Measurements from ENCODE around the gene TIA1. TPM values are rescaled to one million over a fixed set of nuclear protein-coding genes. Genes with fewer than 3 reads are reported as not detected.
"Not testable (repeated sequence)": the region's sequence is repeated elsewhere in the genome, so short reads cannot be mapped to it uniquely, and the experiment has no call there.

Gene TIA1
- total and polyA plus RNA-seq, 2 donors from 2014 or later: 39.4 to 97.6 TPM

DNA sequence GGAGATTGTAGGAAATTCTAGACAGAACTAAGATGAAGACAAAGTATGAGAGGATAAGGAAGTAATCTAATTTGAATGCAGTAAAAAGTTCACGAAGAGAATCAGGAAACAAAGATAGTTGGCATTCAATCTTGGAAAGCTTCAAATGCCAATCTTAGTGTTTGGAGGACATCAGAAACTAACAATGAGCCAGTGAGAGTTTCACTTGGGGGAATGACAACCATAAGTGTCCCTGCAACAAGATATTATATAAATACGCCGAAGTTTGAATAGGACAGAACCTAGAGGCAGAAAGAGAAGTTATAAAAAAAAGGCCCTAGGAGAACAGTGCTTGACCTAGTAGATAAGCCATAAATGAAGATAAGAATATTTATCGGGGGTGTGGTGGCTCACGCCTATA is 34.0 kb upstream of the TIA1 start:
- no peak overlapping the region for H3K4me3 ChIP-seq (ENCODE audit: low read length in 3 of 3)
- TF ChIP-seq, protein P1, sequence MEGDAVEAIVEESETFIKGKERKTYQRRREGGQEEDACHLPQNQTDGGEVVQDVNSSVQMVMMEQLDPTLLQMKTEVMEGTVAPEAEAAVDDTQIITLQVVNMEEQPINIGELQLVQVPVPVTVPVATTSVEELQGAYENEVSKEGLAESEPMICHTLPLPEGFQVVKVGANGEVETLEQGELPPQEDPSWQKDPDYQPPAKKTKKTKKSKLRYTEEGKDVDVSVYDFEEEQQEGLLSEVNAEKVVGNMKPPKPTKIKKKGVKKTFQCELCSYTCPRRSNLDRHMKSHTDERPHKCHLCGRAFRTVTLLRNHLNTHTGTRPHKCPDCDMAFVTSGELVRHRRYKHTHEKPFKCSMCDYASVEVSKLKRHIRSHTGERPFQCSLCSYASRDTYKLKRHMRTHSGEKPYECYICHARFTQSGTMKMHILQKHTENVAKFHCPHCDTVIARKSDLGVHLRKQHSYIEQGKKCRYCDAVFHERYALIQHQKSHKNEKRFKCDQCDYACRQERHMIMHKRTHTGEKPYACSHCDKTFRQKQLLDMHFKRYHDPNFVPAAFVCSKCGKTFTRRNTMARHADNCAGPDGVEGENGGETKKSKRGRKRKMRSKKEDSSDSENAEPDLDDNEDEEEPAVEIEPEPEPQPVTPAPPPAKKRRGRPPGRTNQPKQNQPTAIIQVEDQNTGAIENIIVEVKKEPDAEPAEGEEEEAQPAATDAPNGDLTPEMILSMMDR (IDR thresholded peaks at IDR 0.05; ENCODE audit: borderline replicate concordance, extremely low read depth, insufficient read depth): no peak
- no peak overlapping the region for H3K9ac ChIP-seq (ENCODE audit: low read length in 3 of 3)
- H3K27ac ChIP-seq (ENCODE audit: low read depth in 2 of 2, low read length in 2 of 2): no peak overlapping the region
- no peaks in the 10 kb centered on the region for H3K27me3 ChIP-seq (ENCODE audit: control insufficient read depth, insufficient read depth, low read length)
- intact Hi-C loops (cut with DNase I): no loop called here
- peaks cover 0 to 4% (median 4%) of the 10 kb centered on the region in 3 donors for H3K4me1 ChIP-seq (ENCODE audit: control insufficient read depth in 2 of 3, insufficient read depth in 2 of 3, low read depth in 1 of 3, low read length in 3 of 3)
- FAIRE-seq: no peak
- DNase-seq: no peak
- peaks cover 7 to 52% (median 11%) of the 10 kb centered on the region in 3 donors for H3K36me3 ChIP-seq (ENCODE audit: control insufficient read depth in 2 of 3, insufficient read depth in 3 of 3, low read length in 3 of 3)
- no peaks in the 10 kb centered on the region for H3K9me3 ChIP-seq (ENCODE audit: control insufficient read depth in 2 of 3, insufficient read depth in 1 of 3, low read length in 3 of 3)

- no peaks in the 10 kb centered on the region for H3K9me3 ChIP-seq (ENCODE audit: control insufficient read depth in 2 of 3, insufficient read depth in 1 of 3, low read length in 3 of 3)
- no peak for DNase-seq
- TF ChIP-seq, protein P1 (IDR thresholded peaks at IDR 0.05; ENCODE audit: borderline replicate concordance, extremely low read depth, insufficient read depth): no peak
- intact Hi-C loops (cut with DNase I): no loop called here
- H3K27ac ChIP-seq (ENCODE audit: low read depth in 2 of 2, low read length in 2 of 2): no peak overlapping the region
- peaks cover 0 to 2% (median 0%) of the 10 kb centered on the region in 3 donors for H3K4me1 ChIP-seq (ENCODE audit: control insufficient read depth in 2 of 3, insufficient read depth in 2 of 3, low read depth in 1 of 3, low read length in 3 of 3)
- H3K36me3 ChIP-seq (ENCODE audit: control insufficient read depth in 2 of 3, insufficient read depth in 3 of 3, low read length in 3 of 3): peaks cover 8 to 58% (median 18%) of the 10 kb centered on the region in 3 donors
- H3K27me3 ChIP-seq (ENCODE audit: control insufficient read depth, insufficient read depth, low read length): no peaks in the 10 kb centered on the region
- H3K4me3 ChIP-seq (ENCODE audit: low read length in 3 of 3): no peak overlapping the region
- H3K9ac ChIP-seq (ENCODE audit: low read length in 3 of 3): no peak overlapping the region
- no peak for FAIRE-seq
These were observed 31.9 kb upstream of the TIA1 start for GRCh38 chr2:70280242-70280798.

DNA sequence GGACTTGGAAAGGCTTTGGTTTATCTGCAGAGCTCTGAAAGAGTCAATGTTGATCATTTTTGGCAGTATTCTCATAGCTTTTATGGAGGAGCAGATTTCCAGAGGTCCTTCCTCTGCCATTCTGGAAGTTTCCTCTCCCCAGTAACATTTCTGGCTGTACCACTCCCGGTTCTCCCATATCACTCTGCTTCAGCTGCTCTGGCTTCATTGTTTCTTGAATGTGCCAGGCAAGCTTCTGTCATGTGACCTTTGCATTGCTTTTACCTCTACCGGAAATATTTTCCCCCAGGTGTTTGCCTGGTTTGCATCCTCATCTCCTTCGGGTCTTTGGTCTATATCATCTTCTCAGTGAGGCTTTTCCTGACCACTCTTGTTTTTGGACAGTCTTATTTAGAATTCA is 21.9 kb upstream of the TIA1 start:
- TF ChIP-seq, protein P1 (IDR thresholded peaks at IDR 0.05; ENCODE audit: borderline replicate concordance, extremely low read depth, insufficient read depth): no peak
- Histone ChIP-seq H3K9me3 (ENCODE audit: control insufficient read depth in 2 of 3, insufficient read depth in 1 of 3, low read length in 3 of 3) (no peaks in the 10 kb centered on the region), H3K27ac (ENCODE audit: low read depth in 2 of 2, low read length in 2 of 2) (no peak overlapping the region), H3K36me3 (ENCODE audit: control insufficient read depth in 2 of 3, insufficient read depth in 3 of 3, low read length in 3 of 3) (peaks cover 4 to 14% (median 8%) of the 10 kb centered on the region in 3 donors), H3K27me3 (ENCODE audit: control insufficient read depth, insufficient read depth, low read length) (no peaks in the 10 kb centered on the region), H3K4me3 (ENCODE audit: low read length in 3 of 3) (no peak overlapping the region), H3K9ac (ENCODE audit: low read length in 3 of 3) (no peak overlapping the region), H3K4me1 (ENCODE audit: control insufficient read depth in 2 of 3, insufficient read depth in 2 of 3, low read depth in 1 of 3, low read length in 3 of 3) (no peaks in the 10 kb centered on the region)
- intact Hi-C loops (cut with DNase I): no loop called here
- no peak for DNase-seq
- FAIRE-seq: no peak

DNA sequence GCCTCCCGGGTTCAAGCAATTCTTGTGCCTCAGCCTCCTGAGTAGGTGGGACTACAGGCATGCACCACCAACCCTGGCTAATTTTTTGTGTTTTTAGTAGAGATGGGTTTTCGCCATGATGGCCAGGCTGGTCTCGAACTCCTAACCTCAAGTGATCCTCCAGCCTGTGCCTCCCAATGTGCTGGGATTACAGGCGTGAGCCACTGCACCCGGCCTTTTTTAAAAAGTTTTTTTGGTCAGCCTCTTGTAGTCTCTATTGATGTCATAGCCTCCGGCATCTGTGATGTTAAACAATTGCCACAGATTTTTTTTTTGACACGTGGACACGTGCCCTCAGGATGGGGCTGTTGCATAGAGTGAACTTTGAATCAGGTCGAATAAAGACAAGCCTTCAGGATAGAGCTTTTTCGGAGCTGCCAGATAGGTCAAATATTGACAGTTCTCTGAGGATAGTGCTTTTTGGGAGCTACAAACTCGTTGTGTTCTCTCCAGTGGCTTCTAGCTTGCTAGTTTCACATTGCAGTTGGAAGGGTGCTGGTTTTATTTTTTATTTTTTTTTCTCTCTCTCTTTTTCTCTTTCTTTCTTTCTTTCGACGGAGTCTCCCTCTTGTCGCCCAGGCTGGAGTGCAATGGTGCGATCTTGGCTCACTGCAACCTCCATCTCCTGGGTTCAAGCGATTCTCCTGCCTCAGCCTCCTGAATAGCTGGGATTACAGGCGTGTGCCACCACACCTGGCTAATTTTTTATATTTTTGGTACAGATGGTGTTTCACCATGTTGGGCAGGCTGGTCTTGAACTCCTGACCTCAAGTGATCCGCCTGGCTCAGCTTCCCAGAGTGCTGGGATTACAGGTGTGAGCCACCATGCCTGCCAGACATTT is 21.2 kb upstream of the TIA1 start:
- H3K27me3 ChIP-seq (ENCODE audit: control insufficient read depth, insufficient read depth, low read length); H3K4me1 ChIP-seq (ENCODE audit: control insufficient read depth in 2 of 3, insufficient read depth in 2 of 3, low read depth in 1 of 3, low read length in 3 of 3); DNase-seq; H3K9ac ChIP-seq (ENCODE audit: low read length in 3 of 3); H3K27ac ChIP-seq (ENCODE audit: low read depth in 2 of 2, low read length in 2 of 2); H3K4me3 ChIP-seq (ENCODE audit: low read length in 3 of 3); H3K36me3 ChIP-seq (ENCODE audit: control insufficient read depth in 2 of 3, insufficient read depth in 3 of 3, low read length in 3 of 3); intact Hi-C loops (cut with DNase I); FAIRE-seq; H3K9me3 ChIP-seq (ENCODE audit: control insufficient read depth in 2 of 3, insufficient read depth in 1 of 3, low read length in 3 of 3): not testable (repeated sequence)

GRCh38 chr2:70266925-70267324 is 18.5 kb upstream of the TIA1 start:
- H3K9me3 ChIP-seq (ENCODE audit: control insufficient read depth in 2 of 3, insufficient read depth in 1 of 3, low read length in 3 of 3); DNase-seq; intact Hi-C loops (cut with DNase I); H3K4me1 ChIP-seq (ENCODE audit: control insufficient read depth in 2 of 3, insufficient read depth in 2 of 3, low read depth in 1 of 3, low read length in 3 of 3); H3K4me3 ChIP-seq (ENCODE audit: low read length in 3 of 3); H3K9ac ChIP-seq (ENCODE audit: low read length in 3 of 3); FAIRE-seq; H3K27me3 ChIP-seq (ENCODE audit: control insufficient read depth, insufficient read depth, low read length); H3K27ac ChIP-seq (ENCODE audit: low read depth in 2 of 2, low read length in 2 of 2): not testable (repeated sequence)
- H3K36me3 ChIP-seq (ENCODE audit: control insufficient read depth in 2 of 3, insufficient read depth in 3 of 3, low read length in 3 of 3): peaks cover 6 to 13% (median 9%) of the 10 kb centered on the region in 3 donors
